HEK293 (cell line): ENCODE data around the gene FAM171A2.

Experiments
- REPIN1 ChIP-seq: fragments of 450-650 bp; formaldehyde crosslinking; IDR thresholded peaks from 2 replicates; pipeline ENCODE4 v1.5.1; 2017; ENCODE audit warnings: missing biosample characterization, missing genetic modification characterization, low read depth
- SP7 ChIP-seq: fragments of 450-650 bp; formaldehyde crosslinking; IDR thresholded peaks from 2 replicates; pipeline ENCODE4 v1.5.1; 2016; ENCODE audit warnings: missing biosample characterization, missing genetic modification characterization
- ZBTB20 ChIP-seq: fragments of 450-650 bp; formaldehyde crosslinking; IDR thresholded peaks from 2 replicates; pipeline ENCODE4 v1.5.1; 2016; ENCODE audit warnings: missing biosample characterization, missing genetic modification characterization
- ZBTB8A ChIP-seq: fragments of 450-650 bp; formaldehyde crosslinking; IDR thresholded peaks from 2 replicates; pipeline ENCODE4 v1.5.1; 2016; ENCODE audit warnings: missing biosample characterization, missing genetic modification characterization
- ZFP41 ChIP-seq: fragments of 450-650 bp; formaldehyde crosslinking; IDR thresholded peaks from 2 replicates; pipeline ENCODE4 v1.5.1; 2016; ENCODE audit warnings: missing biosample characterization, missing genetic modification characterization, borderline replicate concordance
- ZNF132 ChIP-seq: fragments of 450-650 bp; formaldehyde crosslinking; IDR thresholded peaks from 2 replicates; pipeline ENCODE4 v1.5.1; 2017; ENCODE audit warnings: missing biosample characterization, missing genetic modification characterization, borderline replicate concordance
- ZNF2 ChIP-seq: fragments of 450-650 bp; formaldehyde crosslinking; IDR thresholded peaks from 2 replicates; pipeline ENCODE4 v1.5.1; 2016; ENCODE audit warnings: missing biosample characterization, missing genetic modification characterization
- ZNF211 ChIP-seq: fragments of 450-650 bp; formaldehyde crosslinking; IDR thresholded peaks from 2 replicates; pipeline ENCODE4 v1.5.1; 2016; ENCODE audit warnings: low read depth, missing biosample characterization, missing genetic modification characterization
- ZNF335 ChIP-seq: fragments of 450-650 bp; formaldehyde crosslinking; conservative IDR thresholded peaks from 2 replicates; pipeline ENCODE4 v1.5.1; 2016; ENCODE audit warnings: missing biosample characterization, missing genetic modification characterization
- ZNF510 ChIP-seq: fragments of 450-650 bp; formaldehyde crosslinking; IDR thresholded peaks from 2 replicates; pipeline ENCODE4 v1.5.1; 2018; ENCODE audit warnings: mild to moderate bottlenecking, missing genetic modification characterization, missing biosample characterization; ENCODE audit not compliant: insufficient replicate concordance
- ZNF514 ChIP-seq: fragments of 450-650 bp; formaldehyde crosslinking; IDR thresholded peaks from 2 replicates; pipeline ENCODE4 v1.5.1; 2016; ENCODE audit warnings: missing biosample characterization, missing genetic modification characterization
- ZNF621 ChIP-seq: fragments of 450-650 bp; formaldehyde crosslinking; IDR thresholded peaks from 2 replicates; pipeline ENCODE4 v1.5.1; 2017; ENCODE audit warnings: missing biosample characterization, missing genetic modification characterization
- ZNF629 ChIP-seq: fragments of 450-650 bp; formaldehyde crosslinking; IDR thresholded peaks from 2 replicates; pipeline ENCODE4 v1.5.1; 2017; ENCODE audit warnings: missing biosample characterization, missing genetic modification characterization
- ZNF670 ChIP-seq: fragments of 450-650 bp; formaldehyde crosslinking; IDR thresholded peaks from 2 replicates; pipeline ENCODE4 v1.5.1; 2016; ENCODE audit warnings: missing biosample characterization, missing genetic modification characterization, low read depth
- ZNF777 ChIP-seq: fragments of 450-650 bp; formaldehyde crosslinking; IDR thresholded peaks from 2 replicates; pipeline ENCODE4 v1.5.1; 2017; ENCODE audit warnings: missing biosample characterization, missing genetic modification characterization, borderline replicate concordance
- ZNF785 ChIP-seq: fragments of 450-650 bp; formaldehyde crosslinking; IDR thresholded peaks from 2 replicates; pipeline ENCODE4 v1.5.1; 2016; ENCODE audit warnings: missing biosample characterization, missing genetic modification characterization
- ZNF791 ChIP-seq: fragments of 450-650 bp; formaldehyde crosslinking; IDR thresholded peaks from 2 replicates; pipeline ENCODE4 v1.5.1; 2016; ENCODE audit warnings: missing biosample characterization, missing genetic modification characterization
- TF ChIP-seq, protein P1 (sequence below): fragments of 450-650 bp; formaldehyde crosslinking; IDR thresholded peaks from 2 replicates; pipeline ENCODE4 v1.5.1; 2016; ENCODE audit warnings: missing biosample characterization, missing genetic modification characterization
- TF ChIP-seq, protein P2 (sequence below): fragments of 450-650 bp; formaldehyde crosslinking; IDR thresholded peaks from 2 replicates; pipeline ENCODE4 v1.5.1; 2016; ENCODE audit warnings: missing biosample characterization, missing genetic modification characterization
- TF ChIP-seq, protein P3 (sequence below): fragments of 450-650 bp; IDR thresholded peaks from 2 replicates; pipeline ENCODE4 v1.5.1; 2018; ENCODE audit warnings: missing biosample characterization, mild to moderate bottlenecking, missing genetic modification characterization
- TF ChIP-seq, protein P4 (sequence below): fragments of 450-650 bp; formaldehyde crosslinking; IDR thresholded peaks from 2 replicates; pipeline ENCODE4 v1.5.1; 2017; ENCODE audit warnings: missing biosample characterization, mild to moderate bottlenecking, missing genetic modification characterization, moderate library complexity
- TF ChIP-seq, protein P5 (sequence below): fragments of 450-650 bp; formaldehyde crosslinking; IDR thresholded peaks from 2 replicates; pipeline ENCODE4 v1.5.1; 2017; ENCODE audit warnings: missing biosample characterization, missing genetic modification characterization
- TF ChIP-seq, protein P6 (sequence below): fragments of 450-650 bp; formaldehyde crosslinking; IDR thresholded peaks from 2 replicates; pipeline ENCODE4 v1.5.1; 2016; ENCODE audit warnings: missing biosample characterization, missing genetic modification characterization
- TF ChIP-seq, protein P7 (sequence below): fragments of 450-650 bp; formaldehyde crosslinking; IDR thresholded peaks from 2 replicates; pipeline ENCODE4 v1.5.1; 2016; ENCODE audit warnings: missing biosample characterization, missing genetic modification characterization, low read depth

FAM171A2 gene

DNA sequence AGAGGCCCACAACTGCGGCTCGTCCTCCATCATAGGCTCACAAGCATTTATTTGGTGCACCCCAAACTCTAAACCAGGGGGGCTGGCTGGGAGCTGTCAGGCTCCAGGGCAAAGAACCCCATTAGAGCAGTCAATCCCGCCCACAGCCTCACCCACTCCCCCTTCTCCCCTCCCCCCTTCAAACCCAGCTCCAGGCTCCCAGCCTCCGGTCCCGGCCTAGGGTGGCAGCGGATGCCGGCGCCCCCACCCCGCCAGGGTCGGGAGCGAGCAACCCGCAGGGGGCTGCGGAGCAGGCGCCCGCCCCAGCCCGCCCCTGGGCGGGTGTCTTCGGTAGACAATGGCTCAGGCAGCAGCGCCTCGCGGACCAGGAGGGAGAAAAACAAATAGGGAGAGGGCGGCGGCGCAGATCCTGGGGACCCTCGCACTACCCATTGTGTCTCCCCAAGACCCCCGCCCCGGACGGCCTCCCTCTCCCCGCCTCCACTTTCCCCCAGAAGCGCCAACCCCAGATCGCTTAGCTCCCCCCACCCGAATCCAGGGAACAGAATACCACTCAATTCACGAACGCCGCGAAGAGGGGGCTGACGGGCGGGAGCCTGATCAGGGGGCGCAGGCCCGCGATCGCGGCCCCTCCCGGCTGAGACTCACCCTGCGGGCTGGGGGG lies 572 bp downstream of the FAM171A2 start (continued):
- no peak for TF ChIP-seq ZNF670
- no peak for TF ChIP-seq ZNF621 (tag by site-specific recombination)
- TF ChIP-seq, protein P1, sequence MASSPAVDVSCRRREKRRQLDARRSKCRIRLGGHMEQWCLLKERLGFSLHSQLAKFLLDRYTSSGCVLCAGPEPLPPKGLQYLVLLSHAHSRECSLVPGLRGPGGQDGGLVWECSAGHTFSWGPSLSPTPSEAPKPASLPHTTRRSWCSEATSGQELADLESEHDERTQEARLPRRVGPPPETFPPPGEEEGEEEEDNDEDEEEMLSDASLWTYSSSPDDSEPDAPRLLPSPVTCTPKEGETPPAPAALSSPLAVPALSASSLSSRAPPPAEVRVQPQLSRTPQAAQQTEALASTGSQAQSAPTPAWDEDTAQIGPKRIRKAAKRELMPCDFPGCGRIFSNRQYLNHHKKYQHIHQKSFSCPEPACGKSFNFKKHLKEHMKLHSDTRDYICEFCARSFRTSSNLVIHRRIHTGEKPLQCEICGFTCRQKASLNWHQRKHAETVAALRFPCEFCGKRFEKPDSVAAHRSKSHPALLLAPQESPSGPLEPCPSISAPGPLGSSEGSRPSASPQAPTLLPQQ = no peak
- peak; percentile 68 for TF ChIP-seq ZBTB8A (tag by site-specific recombination)
- no peak for TF ChIP-seq ZNF629
- TF ChIP-seq, protein P2, sequence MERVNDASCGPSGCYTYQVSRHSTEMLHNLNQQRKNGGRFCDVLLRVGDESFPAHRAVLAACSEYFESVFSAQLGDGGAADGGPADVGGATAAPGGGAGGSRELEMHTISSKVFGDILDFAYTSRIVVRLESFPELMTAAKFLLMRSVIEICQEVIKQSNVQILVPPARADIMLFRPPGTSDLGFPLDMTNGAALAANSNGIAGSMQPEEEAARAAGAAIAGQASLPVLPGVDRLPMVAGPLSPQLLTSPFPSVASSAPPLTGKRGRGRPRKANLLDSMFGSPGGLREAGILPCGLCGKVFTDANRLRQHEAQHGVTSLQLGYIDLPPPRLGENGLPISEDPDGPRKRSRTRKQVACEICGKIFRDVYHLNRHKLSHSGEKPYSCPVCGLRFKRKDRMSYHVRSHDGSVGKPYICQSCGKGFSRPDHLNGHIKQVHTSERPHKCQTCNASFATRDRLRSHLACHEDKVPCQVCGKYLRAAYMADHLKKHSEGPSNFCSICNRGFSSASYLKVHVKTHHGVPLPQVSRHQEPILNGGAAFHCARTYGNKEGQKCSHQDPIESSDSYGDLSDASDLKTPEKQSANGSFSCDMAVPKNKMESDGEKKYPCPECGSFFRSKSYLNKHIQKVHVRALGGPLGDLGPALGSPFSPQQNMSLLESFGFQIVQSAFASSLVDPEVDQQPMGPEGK (tag by site-specific recombination) = peak; percentile 63
- TF ChIP-seq ZNF514 = no peak
- TF ChIP-seq, protein P3, sequence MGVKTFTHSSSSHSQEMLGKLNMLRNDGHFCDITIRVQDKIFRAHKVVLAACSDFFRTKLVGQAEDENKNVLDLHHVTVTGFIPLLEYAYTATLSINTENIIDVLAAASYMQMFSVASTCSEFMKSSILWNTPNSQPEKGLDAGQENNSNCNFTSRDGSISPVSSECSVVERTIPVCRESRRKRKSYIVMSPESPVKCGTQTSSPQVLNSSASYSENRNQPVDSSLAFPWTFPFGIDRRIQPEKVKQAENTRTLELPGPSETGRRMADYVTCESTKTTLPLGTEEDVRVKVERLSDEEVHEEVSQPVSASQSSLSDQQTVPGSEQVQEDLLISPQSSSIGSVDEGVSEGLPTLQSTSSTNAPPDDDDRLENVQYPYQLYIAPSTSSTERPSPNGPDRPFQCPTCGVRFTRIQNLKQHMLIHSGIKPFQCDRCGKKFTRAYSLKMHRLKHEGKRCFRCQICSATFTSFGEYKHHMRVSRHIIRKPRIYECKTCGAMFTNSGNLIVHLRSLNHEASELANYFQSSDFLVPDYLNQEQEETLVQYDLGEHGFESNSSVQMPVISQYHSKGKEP (tag by site-specific recombination) = no peak
- TF ChIP-seq SP7 = 0 out of 2 replicates have a peak, but pooled peaks have one; percentile 19
- no peak for TF ChIP-seq ZNF777 (tag by site-specific recombination)
- TF ChIP-seq, protein P4, sequence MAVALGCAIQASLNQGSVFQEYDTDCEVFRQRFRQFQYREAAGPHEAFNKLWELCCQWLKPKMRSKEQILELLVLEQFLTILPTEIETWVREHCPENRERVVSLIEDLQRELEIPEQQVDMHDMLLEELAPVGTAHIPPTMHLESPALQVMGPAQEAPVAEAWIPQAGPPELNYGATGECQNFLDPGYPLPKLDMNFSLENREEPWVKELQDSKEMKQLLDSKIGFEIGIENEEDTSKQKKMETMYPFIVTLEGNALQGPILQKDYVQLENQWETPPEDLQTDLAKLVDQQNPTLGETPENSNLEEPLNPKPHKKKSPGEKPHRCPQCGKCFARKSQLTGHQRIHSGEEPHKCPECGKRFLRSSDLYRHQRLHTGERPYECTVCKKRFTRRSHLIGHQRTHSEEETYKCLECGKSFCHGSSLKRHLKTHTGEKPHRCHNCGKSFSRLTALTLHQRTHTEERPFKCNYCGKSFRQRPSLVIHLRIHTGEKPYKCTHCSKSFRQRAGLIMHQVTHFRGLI (tag by site-specific recombination) = no peak
- no peak for TF ChIP-seq REPIN1
- TF ChIP-seq ZBTB20 = no peak
- no peak for TF ChIP-seq ZNF2 (tag by site-specific recombination)
- no peak for TF ChIP-seq ZNF211 (tag by site-specific recombination)
- TF ChIP-seq, protein P5, sequence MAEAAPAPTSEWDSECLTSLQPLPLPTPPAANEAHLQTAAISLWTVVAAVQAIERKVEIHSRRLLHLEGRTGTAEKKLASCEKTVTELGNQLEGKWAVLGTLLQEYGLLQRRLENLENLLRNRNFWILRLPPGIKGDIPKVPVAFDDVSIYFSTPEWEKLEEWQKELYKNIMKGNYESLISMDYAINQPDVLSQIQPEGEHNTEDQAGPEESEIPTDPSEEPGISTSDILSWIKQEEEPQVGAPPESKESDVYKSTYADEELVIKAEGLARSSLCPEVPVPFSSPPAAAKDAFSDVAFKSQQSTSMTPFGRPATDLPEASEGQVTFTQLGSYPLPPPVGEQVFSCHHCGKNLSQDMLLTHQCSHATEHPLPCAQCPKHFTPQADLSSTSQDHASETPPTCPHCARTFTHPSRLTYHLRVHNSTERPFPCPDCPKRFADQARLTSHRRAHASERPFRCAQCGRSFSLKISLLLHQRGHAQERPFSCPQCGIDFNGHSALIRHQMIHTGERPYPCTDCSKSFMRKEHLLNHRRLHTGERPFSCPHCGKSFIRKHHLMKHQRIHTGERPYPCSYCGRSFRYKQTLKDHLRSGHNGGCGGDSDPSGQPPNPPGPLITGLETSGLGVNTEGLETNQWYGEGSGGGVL (tag by site-specific recombination) = peak; percentile 88
- TF ChIP-seq ZNF510 (tag by site-specific recombination) = no peak
- no peak for TF ChIP-seq ZNF785 (tag by site-specific recombination)
- TF ChIP-seq, protein P6, sequence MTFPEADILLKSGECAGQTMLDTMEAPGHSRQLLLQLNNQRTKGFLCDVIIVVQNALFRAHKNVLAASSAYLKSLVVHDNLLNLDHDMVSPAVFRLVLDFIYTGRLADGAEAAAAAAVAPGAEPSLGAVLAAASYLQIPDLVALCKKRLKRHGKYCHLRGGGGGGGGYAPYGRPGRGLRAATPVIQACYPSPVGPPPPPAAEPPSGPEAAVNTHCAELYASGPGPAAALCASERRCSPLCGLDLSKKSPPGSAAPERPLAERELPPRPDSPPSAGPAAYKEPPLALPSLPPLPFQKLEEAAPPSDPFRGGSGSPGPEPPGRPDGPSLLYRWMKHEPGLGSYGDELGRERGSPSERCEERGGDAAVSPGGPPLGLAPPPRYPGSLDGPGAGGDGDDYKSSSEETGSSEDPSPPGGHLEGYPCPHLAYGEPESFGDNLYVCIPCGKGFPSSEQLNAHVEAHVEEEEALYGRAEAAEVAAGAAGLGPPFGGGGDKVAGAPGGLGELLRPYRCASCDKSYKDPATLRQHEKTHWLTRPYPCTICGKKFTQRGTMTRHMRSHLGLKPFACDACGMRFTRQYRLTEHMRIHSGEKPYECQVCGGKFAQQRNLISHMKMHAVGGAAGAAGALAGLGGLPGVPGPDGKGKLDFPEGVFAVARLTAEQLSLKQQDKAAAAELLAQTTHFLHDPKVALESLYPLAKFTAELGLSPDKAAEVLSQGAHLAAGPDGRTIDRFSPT (tag by site-specific recombination) = no peak
- TF ChIP-seq, protein P7, sequence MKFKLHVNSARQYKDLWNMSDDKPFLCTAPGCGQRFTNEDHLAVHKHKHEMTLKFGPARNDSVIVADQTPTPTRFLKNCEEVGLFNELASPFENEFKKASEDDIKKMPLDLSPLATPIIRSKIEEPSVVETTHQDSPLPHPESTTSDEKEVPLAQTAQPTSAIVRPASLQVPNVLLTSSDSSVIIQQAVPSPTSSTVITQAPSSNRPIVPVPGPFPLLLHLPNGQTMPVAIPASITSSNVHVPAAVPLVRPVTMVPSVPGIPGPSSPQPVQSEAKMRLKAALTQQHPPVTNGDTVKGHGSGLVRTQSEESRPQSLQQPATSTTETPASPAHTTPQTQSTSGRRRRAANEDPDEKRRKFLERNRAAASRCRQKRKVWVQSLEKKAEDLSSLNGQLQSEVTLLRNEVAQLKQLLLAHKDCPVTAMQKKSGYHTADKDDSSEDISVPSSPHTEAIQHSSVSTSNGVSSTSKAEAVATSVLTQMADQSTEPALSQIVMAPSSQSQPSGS (tag by site-specific recombination) = no peak
- TF ChIP-seq ZNF132 (tag by site-specific recombination) = no peak
- no peak for TF ChIP-seq ZFP41
- peak; percentile 57; the same call in 1 of the 2 replicates for TF ChIP-seq ZNF335
- no peak for TF ChIP-seq ZNF791 (tag by site-specific recombination)
